ENCODE measurements around the gene COMT.

COMT gene

DNA sequence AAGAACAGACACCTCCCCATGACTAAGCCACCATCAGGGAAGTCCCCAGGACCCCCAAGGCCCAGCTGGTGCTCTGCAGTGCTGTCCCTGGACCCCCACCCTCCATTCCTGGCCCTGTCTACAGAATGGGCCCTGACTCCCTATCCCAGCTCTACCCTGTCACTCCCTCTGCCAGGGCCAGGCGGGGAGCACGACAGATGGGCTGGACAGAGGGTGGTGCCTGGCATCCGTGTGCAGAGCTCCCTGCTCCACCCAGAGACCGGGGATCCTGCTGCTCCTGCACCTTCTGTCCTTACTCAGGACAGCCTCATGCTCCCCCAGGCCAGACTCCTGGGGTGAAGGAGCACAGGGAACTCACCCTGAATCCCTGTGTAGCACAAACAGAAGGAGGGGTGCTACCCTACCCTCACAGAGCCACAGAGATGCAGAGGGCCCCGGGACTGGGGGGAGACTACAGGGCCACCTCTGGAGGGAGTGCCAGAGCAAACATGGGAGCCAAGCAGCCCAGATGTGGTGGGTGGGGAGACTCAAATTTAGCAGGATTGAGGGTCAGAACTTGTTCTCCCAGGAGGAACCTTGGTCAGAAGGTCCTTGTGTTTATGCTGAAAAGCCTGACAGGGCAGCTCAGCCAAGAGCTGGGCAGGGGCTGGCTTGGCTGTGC is 73.1 kb downstream of the COMT start:
- no peak for DNase-seq

DNA sequence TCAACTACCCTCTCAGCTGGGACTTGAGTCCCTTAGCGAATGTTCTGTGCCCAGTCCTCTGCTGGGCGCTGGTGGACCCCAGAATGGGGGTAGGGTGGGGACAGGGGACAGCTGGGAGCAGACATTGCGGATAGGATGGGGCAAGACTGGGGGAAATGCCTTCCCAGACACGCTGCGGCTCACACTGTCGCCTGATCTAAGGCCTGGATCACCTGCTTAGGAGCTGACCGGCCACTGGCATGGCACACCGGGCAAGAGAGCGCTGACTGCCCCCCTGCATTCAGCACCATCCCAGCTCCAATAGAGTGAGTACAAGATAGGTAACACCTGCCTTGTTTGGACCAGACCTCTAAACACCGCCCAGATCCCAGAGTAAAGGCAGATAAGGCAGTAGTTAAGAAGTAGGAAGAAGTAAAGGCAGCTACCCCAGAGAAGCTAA is 73.6 kb downstream of the COMT start:
- DNase-seq, result no peak

DNA sequence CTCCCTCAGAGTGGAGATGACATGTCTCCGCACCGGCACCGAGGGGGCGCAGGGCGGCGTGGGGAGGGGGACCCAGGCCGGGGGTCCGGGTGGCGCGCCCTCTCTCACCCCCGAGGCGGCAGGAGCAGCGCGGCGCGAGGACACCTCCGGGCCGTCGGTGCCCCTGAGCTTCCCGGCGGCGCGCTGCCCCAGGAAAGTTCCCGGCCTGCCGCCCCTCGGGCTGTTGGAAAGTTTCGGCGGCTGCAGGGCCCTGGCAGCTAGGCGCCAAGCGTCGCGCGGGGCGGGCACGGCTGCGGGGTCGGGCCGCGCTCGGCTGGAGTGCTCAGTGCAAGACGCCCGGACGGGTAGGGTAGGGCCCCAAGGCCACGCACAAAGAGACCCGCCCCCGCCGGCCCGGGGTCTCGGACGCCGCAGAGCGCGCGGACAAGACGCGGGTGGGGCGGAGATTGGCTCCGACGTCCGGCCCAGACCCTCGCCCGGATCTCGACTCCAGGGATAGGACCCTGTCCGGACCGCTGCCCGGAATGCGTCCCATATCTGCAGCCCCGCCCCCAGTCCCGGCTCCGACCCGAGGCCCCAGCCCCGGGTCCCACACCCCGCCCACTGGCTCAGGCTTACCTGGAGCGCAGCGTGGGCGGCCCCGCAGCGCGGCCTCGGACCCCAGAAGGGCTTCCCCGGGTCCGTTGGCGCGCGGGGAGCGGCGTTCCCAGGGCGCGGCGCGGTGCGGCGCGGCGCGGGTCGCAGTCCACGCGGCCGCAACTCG is 74.6 kb downstream of the COMT start:
- DNase-seq, result no peak

DNA sequence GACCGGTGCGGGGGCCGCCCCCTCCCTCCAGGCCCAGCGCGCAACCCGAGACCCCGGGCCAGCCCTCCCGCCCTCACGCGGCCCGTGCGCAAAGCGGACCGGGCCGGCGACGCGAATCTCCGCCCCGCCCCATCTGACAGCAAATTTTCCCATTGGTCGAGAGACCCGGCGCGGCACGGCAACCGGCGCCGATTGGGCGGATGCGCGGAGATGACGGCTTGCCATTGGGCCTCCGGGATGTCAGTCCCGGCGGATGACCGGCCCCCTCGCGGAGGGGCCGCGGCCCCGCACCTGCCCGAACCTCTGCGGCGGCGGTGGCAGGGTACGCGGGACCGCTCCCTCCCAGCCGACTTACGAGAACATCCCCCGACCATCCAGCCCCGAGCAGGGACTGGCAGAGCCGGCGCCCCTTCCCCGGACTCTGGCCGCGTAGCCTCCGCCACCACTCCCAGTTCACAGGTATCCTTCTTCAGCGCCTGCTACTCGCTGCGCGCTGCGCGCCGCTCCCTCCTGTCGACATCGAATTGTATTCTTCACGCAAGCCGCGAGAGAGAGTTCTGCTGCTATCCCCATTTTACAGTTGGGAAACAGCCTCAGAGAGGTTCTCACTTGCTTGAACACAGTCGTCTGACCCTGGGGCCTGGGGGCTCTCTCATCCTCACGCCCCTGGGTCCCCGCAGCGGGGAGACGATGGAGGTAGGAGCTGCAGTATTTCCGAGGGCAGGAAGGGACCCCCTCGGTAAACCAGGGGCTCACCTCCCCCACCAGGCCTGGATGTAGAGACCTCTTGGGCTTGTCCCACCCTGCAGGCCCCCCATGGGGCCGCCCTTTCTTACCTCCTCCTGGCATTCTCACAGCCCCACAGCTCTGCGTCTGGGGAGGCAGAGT is 75.4 kb downstream of the COMT start, which contains the start of gene ARVCF:
Gene ARVCF, minus strand, starts transcription at position 90 of the 888 bp plus-strand sequence. CDS start 26,029 bp downstream, outside the sequence.
- DNase-seq, result peak; percentile 88 to 89

DNA sequence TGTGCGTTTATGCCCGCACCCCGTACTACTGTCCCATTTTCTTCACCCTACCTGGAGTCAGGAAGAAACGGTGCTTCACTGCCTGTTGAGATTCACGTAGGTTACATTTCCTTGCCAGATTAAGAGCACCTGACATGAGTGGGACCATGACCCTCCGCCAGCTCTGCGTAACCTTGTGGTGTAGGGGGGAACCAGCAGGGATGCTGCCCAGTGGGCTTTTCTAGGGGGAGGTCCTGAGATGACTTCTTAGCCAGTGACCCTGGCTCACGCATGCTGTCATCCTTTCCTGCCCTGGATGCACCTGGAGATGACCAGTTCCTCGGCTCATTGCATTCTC is 76.0 kb downstream of the COMT start:
- DNase-seq, result no peak

DNA sequence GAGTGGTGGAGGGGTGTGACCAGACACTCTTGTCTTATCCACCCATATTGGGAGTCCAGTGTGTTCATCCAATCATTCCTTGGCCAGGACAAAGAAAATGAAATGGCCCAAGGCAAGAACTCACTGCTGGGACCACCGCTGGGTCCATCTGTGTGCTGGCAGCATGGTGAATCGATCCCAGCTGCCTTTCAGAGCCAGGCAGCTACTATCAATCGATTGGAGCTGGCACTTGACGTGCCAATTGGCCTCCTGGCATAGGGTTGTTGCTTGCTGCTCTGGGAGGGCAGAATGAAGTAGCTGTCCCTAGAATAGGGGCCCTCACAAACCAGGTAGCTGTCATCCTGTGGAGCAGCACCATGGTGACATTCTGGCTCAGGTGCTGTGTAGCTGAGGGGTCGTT is 76.4 kb downstream of the COMT start:
- DNase-seq, result no peak

All from activated CD4-positive, alpha-beta T cell treated with anti-CD3 and anti-CD28 coated beads, Interleukin-2, amount 50 U/mL, for 4 hours (primary cell).